ENCODE measurements around the gene SYDE1.

DNA sequence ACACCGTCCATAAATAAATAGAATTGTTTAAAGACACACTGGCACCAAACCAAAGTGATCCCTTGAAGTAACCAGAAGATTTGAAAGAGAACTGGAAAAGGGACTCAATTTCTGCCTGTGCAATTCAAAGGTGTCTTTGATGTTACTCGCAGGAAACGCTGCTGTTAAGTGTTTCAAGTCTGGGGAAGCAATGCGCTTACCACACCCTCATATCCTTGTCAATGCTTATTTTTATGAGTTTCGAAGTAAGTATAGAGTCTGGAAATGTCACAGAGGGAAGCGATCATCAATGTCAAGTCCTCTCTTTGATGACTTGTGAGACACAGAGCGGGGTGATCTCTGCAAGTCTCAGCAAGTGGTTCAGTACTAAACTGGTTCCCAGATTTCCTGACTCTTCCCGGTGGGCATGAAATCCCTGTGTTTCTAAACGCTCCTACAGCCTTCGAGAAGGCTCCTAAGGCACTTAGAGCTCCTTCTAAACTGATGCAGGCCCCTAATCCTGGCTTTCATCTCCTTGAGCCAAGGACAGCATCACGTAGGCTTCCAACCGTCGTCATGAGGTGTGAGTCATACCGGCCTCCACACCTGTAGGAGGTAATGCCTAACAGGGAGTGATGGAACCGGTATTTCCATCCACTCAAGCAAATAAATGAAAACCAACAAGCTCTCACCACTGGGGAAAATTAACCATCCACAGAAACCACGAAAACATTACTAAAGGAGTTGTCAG, 22.8 kb downstream of the SYDE1 start:
- TF ChIP-seq, protein P1, sequence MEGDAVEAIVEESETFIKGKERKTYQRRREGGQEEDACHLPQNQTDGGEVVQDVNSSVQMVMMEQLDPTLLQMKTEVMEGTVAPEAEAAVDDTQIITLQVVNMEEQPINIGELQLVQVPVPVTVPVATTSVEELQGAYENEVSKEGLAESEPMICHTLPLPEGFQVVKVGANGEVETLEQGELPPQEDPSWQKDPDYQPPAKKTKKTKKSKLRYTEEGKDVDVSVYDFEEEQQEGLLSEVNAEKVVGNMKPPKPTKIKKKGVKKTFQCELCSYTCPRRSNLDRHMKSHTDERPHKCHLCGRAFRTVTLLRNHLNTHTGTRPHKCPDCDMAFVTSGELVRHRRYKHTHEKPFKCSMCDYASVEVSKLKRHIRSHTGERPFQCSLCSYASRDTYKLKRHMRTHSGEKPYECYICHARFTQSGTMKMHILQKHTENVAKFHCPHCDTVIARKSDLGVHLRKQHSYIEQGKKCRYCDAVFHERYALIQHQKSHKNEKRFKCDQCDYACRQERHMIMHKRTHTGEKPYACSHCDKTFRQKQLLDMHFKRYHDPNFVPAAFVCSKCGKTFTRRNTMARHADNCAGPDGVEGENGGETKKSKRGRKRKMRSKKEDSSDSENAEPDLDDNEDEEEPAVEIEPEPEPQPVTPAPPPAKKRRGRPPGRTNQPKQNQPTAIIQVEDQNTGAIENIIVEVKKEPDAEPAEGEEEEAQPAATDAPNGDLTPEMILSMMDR (IDR thresholded peaks at IDR 0.05) = no peak
- TF ChIP-seq POLR2AphosphoS5 (IDR thresholded peaks at IDR 0.05; ENCODE audit: low read depth, low read length) = no peak
- no peak for TF ChIP-seq SIN3A (IDR thresholded peaks at IDR 0.05; ENCODE audit: borderline replicate concordance, insufficient read depth, low read depth, low read length)
- TF ChIP-seq, protein P2, sequence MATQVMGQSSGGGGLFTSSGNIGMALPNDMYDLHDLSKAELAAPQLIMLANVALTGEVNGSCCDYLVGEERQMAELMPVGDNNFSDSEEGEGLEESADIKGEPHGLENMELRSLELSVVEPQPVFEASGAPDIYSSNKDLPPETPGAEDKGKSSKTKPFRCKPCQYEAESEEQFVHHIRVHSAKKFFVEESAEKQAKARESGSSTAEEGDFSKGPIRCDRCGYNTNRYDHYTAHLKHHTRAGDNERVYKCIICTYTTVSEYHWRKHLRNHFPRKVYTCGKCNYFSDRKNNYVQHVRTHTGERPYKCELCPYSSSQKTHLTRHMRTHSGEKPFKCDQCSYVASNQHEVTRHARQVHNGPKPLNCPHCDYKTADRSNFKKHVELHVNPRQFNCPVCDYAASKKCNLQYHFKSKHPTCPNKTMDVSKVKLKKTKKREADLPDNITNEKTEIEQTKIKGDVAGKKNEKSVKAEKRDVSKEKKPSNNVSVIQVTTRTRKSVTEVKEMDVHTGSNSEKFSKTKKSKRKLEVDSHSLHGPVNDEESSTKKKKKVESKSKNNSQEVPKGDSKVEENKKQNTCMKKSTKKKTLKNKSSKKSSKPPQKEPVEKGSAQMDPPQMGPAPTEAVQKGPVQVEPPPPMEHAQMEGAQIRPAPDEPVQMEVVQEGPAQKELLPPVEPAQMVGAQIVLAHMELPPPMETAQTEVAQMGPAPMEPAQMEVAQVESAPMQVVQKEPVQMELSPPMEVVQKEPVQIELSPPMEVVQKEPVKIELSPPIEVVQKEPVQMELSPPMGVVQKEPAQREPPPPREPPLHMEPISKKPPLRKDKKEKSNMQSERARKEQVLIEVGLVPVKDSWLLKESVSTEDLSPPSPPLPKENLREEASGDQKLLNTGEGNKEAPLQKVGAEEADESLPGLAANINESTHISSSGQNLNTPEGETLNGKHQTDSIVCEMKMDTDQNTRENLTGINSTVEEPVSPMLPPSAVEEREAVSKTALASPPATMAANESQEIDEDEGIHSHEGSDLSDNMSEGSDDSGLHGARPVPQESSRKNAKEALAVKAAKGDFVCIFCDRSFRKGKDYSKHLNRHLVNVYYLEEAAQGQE (IDR thresholded peaks at IDR 0.05; ENCODE audit: insufficient read depth in 1 of 2, low read depth in 2 of 2, low read length in 1 of 2) = no peak
- no peak for TF ChIP-seq TCF7L2 (IDR thresholded peaks at IDR 0.05; ENCODE audit: low read depth, low read length)
